ENCODE data around the gene SNHG17. TPM values are rescaled to one million over a fixed set of nuclear protein-coding genes. Genes with fewer than 3 reads are reported as not detected.
"Not testable (repeated sequence)": the region's sequence is repeated elsewhere in the genome, so short reads cannot be mapped to it uniquely, and the experiment has no call there.

Gene SNHG17
- total RNA-seq, 1 donor from 2014 or later: 4.8 TPM

DNA sequence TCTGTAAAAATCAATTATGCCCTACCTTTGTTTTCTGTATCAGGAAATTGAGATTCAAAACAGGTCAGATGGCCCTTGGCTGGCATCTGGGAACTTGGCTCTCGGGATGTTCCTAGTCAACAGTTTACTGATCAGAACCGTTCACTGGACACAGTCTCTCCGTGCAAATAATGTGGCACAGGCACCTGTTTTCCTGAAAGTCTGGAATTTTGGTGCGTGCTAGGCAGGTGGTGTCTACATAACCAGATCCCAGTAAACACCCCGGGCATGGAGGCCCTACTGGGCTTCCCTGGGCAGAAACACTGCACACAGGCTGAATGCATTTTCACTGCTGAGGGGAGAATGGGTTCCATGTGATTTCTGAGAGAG lies 7.5 kb downstream of the SNHG17 start:
- intact Hi-C loops (cut with DNase I): no loop called here
- no peak for DNase-seq
- ATAC-seq (ENCODE audit: poor library complexity): no peak

DNA sequence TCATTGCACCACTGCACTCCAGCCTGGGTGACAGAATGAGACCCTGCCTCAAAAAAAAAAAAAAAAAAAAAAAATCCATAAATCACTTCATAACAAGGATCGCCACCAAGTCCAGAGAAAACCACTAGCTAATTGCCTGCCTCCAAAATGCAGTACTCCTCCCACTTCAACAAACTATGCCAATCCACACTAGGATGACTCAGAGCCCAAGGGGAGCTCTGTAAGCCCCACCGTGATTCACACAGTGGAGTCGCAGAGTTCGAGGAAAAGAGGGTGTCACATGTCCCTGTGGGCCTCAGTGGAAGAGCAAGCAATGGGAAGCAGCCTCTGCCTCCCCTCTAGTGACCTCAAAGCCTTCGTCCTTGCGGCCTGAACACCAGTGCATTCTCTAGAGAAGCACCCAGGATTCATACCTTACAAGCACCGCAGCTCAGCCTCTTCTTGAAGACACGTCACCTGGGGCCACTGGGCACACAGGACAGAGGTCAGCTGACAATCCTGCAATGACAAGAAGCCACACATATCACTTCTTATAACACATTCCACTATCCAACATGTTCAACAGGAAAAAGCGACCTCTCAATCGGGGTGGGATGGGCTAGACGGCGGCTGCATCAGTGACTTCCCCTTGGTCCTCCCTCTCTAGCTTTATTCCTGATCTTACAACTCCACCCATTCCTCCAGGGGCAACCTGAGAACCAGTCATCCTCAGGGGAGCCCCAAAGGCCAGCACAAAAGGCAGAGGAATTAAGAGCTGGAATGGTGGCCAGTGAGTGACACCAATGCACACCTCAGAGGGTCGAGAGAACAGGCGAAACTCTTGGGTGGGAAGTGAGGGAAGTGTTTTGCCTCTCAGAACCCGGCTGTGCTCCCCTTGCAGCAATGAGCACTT lies 8.9 kb downstream of the SNHG17 start:
- ATAC-seq (ENCODE audit: poor library complexity) (no peak), DNase-seq (no peak)
- intact Hi-C loops (cut with DNase I): no loop called here

DNA sequence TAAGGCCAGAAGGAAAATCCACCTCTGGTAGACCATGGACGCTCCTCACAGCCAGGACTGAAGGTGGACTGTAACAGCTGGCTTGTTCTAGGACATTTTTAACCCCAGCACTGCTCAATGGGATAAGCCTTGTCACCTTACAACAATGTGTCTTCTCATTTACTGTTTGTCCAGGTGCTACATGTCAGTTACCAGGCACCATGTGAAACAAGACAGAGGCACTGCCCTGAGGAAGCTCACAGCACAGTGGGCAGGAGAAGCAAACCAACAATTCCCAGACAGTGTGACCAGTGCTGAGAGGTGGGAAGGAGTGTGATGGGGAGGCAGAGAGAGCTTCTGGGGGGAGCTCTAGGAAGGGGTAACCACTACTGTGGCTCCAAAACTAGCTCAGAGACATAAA lies 10.7 kb downstream of the SNHG17 start:
- DNase-seq: no peak
- intact Hi-C loops (cut with DNase I): no loop called here
- no peak for ATAC-seq (ENCODE audit: poor library complexity)

DNA sequence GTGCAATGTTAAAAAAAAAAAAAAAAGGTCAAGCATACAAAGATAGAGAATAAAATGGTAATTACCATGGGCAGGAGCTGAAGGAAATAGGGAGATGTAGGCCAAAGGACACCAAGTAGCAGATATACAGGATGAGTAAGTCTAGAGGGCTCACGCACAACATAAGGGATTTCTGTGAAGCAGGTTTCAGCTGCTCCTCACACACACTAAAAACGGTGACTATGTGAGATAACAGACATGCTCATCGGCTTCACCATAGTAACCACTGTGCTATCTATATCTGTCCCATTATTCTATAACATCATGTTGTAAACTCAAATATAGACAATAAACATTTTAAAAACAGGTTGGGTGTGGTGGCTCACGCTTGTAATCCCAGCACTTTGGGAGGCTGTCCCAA lies 11.6 kb downstream of the SNHG17 start:
- ATAC-seq (ENCODE audit: poor library complexity) (no peak), DNase-seq (no peak)
- intact Hi-C loops (cut with DNase I): no loop called here

DNA sequence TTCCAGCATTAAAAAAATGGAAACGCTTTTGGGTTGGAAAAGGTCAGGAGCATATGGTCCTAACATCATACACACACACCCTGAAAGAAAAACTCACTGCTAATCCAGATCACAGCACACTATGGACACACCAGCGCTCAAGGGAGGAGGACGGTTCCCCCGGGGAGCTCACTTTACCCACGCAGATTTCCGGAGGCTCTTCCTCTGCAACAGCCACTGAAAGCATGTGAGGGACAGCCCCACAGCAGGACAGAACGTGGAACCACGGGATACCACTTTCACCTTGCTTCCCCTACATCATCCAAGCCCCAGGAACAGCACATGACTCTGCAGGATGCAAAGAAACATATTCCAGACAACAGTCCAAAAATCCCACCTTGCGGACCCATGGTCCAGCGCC lies 13.2 kb downstream of the SNHG17 start:
- intact Hi-C loops (cut with DNase I): no loop called here
- DNase-seq (no peak), ATAC-seq (ENCODE audit: poor library complexity) (no peak)

DNA sequence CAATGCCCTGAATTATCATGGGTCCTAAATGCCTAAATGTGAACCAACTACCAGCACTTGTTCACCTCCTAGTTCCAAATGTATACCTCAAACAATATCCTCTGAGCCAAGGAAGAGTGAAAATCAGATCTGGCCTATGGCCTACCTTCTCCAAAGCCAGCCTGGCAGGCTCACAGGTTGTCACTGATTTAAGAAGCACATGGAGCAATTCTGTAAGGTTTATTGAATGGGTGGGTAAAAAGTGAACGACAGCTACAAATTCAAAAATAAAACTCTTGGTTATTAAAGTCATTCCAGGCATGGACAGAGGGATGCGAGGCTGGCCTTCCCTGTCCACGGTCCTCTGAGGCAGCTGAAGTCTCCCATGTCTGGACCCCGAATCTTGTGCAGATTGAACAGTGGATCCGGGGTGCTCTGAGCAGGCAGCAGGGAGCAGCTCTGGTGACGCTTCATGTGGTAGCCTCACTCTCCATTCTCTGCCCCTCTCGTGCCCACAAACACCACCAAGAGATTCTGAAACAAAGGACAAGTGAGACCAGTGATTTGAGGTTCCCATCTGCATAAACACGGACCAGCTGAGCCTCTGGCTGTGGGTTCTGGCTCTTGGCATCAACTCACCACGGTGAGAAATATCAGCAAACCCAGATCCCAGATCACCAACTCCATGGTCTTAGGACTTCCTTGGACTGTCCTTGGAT lies 14.6 kb downstream of the SNHG17 start:
- intact Hi-C loops (cut with DNase I): no loop called here
- no peak for ATAC-seq (ENCODE audit: poor library complexity)
- no peak for DNase-seq

DNA sequence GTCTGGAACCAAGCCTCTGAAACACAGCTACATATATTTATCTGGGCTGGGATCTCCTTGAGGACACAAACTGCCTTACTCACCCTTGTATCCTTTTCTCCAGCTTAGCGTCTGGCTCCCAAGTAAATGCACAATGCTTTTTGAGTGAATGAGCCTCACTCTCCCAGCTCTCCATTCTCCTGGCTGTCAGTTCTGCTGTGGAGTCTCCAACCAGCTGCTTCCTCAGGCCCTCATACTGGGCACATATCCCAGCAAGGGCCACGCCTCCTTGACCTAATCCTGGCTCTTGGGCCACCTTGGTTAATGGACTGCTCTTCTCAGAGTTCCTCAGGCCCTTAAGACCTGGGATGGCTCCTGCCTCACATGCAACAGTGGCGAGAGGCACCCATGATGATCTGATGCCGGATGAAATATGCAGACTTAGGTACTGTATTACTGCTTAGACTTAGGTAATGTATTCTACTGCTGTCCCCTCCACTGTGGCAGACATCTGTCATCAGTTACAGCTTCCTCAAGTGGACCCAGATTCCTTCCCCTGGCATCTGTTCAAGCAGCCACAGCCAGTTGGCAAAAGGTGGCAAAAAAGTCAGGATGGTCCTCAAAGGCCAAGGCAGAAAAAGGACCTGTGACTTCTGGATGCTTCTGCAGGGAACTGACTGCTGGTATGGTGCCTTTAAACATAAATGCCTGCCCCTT lies 16.5 kb downstream of the SNHG17 start:
- intact Hi-C loops (cut with DNase I): no loop called here
- peak; percentile 80 for DNase-seq
- ATAC-seq (ENCODE audit: poor library complexity): peak; percentile 86

DNA sequence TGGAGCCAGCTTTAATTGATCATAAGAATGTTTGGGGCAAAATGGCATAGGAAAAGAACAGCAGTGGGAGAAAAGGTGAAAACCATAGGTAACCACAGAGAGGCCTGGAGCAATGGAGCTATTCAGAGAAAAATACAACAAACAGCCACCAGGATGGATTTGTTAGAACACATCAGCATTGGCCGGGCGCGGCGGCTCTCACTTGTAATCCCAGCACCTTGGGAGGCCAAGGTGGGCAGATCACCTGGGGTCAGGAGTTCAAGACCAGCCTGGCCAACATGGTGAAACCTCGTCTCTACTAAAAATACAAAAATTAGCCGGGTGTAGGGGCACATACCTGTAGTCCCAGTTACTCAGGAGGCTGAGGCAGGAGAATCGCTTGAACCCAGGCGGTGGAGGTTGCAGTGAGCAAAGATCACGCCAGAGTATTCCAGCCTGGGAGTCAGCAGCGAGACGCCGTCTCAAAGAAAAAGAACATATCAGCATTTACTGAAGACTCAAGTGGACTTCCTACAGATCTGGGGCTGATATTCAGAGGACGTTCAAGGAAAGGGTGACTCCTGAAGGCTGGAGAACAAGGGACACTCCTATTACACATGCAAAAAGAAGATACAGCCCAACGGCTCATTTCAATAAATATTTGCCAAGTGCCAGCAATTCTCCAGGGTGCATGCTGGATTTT lies 20.2 kb downstream of the SNHG17 start:
- intact Hi-C loops (cut with DNase I): no loop called here
- ATAC-seq (ENCODE audit: poor library complexity) (no peak), DNase-seq (no peak)

DNA sequence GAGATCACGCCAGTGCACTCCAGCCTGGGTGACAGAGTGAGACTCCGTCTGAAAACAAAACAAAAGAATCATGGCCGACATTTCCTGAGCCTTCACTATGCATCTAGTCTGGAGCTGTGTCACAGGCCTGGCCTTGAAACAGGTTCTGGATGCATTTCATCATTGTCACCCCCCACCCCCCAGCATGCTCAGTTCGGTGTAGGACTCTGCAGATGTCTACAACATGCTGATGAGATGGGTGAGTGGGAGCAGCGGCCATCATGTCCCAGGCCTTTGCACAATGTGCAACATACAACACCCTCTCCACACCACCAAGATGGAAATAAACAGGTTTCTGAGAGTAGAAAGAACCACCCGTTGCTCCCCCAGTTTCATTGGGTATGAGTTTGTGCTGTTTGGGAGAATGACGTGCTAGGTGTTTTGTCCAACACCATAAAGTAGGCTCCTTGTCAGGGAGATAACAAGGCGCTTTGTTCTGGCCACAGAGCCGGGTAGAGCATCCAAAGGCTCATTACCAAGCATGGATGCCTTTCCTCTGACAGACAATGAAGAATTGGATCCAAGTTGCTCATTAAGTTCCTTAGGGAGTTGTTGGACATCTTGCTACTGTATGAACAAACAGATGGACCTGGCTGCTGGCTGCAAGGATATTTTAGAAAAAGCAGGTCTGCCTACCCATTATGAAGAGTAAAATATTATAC lies 22.1 kb downstream of the SNHG17 start:
- DNase-seq (no peak), ATAC-seq (ENCODE audit: poor library complexity) (no peak)
- intact Hi-C loops (cut with DNase I): no loop called here

DNA sequence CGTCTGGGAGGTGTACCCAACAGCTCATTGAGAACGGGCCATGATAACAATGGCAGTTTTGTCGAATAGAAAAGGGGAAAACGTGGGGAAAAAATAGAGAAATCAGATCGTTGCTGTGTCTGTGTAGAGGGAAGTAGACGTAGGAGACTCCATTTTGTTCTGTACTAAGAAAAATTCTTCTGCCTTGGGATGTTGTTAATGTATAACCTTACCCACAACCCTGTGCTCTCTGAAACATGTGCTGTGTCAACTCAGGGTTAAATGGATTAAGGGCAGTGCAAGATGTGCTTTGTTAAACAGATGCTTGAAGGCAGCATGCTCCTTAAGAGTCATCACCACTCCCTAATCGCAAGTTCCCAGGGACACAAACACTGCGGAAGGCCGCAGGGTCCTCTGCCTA lies 27.3 kb downstream of the SNHG17 start:
- intact Hi-C loops (cut with DNase I): loop anchor here (5.0 kb wide), 1 partner anchor 181 kb away; no protein-coding TSS in a partner anchor
- not testable (repeated sequence) for DNase-seq; ATAC-seq (ENCODE audit: poor library complexity)

DNA sequence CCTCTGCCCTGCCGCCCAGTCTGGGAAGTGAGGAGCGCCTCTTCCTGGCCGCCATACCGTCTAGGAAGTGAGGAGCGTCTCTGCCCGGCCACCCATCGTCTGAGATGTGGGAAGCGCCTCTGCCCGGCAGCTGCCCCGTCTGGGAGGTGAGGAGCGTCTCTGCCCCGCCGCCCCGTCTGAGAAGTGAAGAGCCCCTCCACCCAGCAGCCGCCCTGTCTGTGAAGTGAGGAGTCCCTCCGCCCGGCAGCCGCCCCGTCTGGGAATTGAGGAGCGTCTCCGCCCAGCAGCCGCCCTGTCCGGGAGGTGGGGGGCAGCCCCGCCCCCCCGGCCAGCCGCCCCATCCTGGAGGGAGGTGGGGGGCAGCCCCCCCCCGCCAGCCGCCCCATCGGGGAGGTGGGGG lies 27.8 kb downstream of the SNHG17 start:
- DNase-seq (no peak), ATAC-seq (ENCODE audit: poor library complexity) (no peak)
- intact Hi-C loops (cut with DNase I): loop anchor here (5.0 kb wide), 1 partner anchor 180 kb away; no protein-coding TSS in a partner anchor

DNA sequence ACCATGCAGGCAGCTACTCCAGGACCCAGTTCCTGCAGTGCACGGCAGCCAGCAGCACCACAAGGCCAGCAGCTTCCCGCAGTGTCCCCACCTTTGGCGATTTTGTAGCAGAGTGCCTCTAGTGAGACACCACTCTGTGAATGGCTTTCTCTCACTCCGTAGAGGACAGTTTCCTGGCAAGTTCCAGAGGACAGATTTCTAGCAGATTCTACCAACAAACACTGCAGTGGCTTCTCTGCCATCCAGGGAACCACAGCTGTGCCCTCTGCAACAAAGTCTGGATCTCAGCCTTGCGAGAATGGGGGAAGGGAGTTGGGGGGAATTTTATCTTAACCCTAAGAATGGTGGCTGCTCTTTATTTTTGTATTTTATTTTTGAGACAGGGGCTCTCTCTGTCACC lies 28.7 kb downstream of the SNHG17 start:
- intact Hi-C loops (cut with DNase I): loop anchor here (5.0 kb wide), 1 partner anchor 179 kb away; no protein-coding TSS in a partner anchor
- DNase-seq: no peak
- ATAC-seq (ENCODE audit: poor library complexity): no peak

DNA sequence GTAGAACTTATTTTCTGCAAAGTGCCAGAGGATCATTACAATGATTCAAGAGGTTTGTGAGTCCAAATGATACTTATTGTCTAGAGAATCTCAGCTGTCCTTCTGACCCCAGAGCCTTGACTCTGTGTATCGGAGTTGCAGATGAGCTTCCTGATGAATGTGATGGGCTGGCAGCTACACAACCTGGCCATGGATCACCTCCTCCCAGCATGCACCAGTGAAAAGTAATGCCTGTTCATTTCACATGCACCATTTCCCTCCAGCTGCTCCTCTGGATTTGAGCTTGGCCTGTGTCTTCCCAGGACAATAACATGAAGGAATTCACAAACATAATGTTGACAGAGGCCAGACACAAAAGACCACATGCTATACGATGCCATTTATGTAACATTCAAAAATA lies 30.0 kb downstream of the SNHG17 start:
- no peak for DNase-seq
- no peak for ATAC-seq (ENCODE audit: poor library complexity)
- intact Hi-C loops (cut with DNase I): loop anchor here (5.0 kb wide), 1 partner anchor 178 kb away; no protein-coding TSS in a partner anchor

DNA sequence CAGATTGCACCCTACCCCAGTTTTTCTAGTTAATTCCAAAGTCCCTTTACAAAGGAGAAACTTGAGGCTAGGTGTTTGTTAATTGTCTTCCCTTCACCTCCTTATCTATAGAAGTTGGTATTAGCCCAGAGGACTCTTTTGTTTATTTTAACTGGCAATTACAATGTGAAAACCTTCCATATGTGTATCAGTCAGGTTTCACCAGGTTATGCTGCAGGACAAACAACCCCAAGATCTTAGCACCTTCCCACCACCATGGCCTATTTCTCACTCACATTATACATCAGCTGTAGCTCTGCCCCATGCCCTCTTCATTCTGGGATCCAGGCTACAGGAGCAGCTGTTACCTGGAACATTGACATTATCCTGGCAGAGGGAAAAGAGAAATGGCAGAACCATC lies 31.1 kb downstream of the SNHG17 start:
- no peak for ATAC-seq (ENCODE audit: poor library complexity)
- intact Hi-C loops (cut with DNase I): no loop called here
- DNase-seq: no peak

DNA sequence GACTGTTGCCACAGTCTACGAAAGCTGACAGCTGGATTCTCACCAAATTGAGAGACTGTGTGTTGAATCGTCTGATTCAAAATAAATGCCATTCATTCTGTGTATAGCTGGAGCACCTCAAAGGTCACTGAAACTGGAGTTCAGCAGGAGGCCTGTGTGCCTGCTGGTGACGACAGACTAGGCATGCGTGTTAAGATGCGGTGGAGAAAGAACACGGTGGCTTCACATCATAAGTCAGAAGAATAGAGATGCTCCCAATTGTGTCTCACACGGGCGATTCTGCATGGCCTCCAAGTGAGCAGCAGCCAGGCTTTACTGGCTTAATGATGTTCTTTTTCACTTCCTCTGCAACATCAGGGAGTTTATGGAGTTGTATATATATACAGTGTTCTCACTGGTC lies 32.3 kb downstream of the SNHG17 start:
- intact Hi-C loops (cut with DNase I): no loop called here
- no peak for DNase-seq
- no peak for ATAC-seq (ENCODE audit: poor library complexity)

DNA sequence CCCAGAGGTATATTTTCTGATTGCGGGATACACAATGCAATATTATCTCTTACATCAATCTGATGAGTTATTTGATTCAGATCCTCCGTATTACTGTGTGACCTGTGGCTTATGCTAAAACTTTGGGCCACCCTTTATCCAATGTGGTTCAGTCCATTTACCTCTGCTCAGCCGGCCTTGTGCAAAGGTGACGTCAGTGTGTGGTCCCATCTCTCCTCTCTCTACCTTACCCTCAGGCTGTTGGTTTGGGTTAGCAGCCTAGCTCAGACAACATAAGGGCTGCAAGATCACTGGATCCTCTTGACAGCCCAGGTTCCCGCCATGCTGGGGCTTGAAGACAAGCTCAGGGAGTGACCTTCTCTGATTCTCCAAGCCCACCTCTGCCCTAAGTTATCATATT lies 33.0 kb downstream of the SNHG17 start:
- DNase-seq (no peak), ATAC-seq (ENCODE audit: poor library complexity) (no peak)
- intact Hi-C loops (cut with DNase I): no loop called here

DNA sequence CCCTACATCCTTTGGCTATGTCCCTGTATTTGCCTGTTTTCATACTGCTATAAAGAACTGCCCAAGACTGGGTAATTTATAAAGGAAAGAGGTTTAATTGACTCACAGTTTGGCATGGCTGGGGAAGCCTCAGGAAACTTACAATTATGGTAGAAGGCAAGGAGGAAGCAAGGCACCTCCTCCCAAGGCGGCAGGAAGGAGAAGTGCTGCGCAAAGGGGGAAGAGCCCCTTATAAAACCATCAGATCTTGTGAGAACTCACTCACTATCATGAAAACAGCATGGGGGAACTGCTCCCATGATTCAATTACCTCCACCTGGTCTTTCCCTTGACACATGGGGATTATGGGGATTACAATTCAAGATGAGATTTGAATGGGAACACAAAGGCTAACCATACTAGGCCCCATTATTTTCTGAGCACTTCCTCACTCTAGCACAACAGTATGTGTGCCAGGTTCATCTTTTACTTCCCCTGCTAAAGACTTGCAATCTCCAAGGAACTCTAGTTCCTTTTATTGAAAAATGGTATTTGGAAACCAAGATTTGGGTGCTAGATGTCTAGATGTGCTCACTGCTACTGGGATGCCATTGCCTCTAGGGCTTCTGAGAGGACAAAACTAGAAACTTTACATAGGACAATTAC lies 39.3 kb downstream of the SNHG17 start:
- intact Hi-C loops (cut with DNase I); ATAC-seq (ENCODE audit: poor library complexity); DNase-seq: not testable (repeated sequence)

DNA sequence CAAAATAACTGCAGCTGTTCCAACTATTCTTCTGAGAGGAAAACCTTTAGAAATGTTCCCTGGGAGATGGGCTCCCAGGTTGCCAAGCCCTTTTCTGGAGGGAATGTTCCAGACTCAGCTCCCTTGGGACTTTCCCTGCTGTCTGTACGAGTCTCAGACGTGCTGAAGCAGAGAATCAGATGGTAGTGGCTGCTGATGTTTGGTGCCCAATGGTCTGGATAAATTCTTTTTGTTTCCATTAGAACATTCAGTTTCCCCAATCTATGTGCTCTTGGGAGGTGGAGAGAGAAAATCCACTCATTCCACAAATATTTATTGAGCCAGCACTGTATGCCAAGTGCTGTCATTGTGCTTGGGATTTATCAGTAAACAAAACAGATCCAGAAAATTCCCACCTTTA lies 40.0 kb downstream of the SNHG17 start:
- intact Hi-C loops (cut with DNase I): no loop called here
- no peak for DNase-seq
- no peak for ATAC-seq (ENCODE audit: poor library complexity)

All from Right ventricle myocardium superior (tissue), 1 donor.